H9 (cell line): ENCODE measurements around the gene GABBR2. TPM values are rescaled to one million over a fixed set of nuclear protein-coding genes. Genes with fewer than 3 reads are reported as not detected.
A peak's percentile ranks its signal among the peaks of the same experiment; 100 is the strongest.
"Not testable (repeated sequence)": the region's sequence is repeated elsewhere in the genome, so short reads cannot be mapped to it uniquely, and the experiment has no call there.

Experiments
- DNase-seq: peaks from one replicate; pipeline ENCODE4 v3.0.0-alpha.2; 2017
- H2AFZ ChIP-seq: one replicate; pipeline ENCODE4 v1.6.1; 2013; ENCODE audit warnings: mild to moderate bottlenecking, low read length, control low read depth, moderate library complexity
- H2AK5ac ChIP-seq: 2 replicates; pipeline ENCODE4 v1.6.1; 2013; ENCODE audit warnings: low read length, control low read depth, mixed read lengths; ENCODE audit not compliant: insufficient read length
- H2BK120ac ChIP-seq: one replicate; pipeline ENCODE4 v1.6.1; 2013; ENCODE audit warnings: low read depth, mild to moderate bottlenecking, low read length, control low read depth, inconsistent platforms; ENCODE audit not compliant: poor library complexity, severe bottlenecking
- H2BK12ac ChIP-seq: 2 replicates; pipeline ENCODE4 v1.6.1; 2013; ENCODE audit warnings: low read length, control low read depth, mixed read lengths, low read depth; ENCODE audit not compliant: insufficient read length
- H2BK15ac ChIP-seq: 2 replicates; pipeline ENCODE4 v1.6.1; 2013; ENCODE audit warnings: low read depth, low read length, control low read depth
- H2BK20ac ChIP-seq: one replicate; pipeline ENCODE4 v1.6.1; 2013; ENCODE audit warnings: low read depth, mild to moderate bottlenecking, low read length, control low read depth, inconsistent platforms; ENCODE audit not compliant: poor library complexity, severe bottlenecking
- H2BK5ac ChIP-seq: 2 replicates; pipeline ENCODE4 v1.6.1; 2013; ENCODE audit warnings: low read length, control low read depth, mixed read lengths; ENCODE audit not compliant: insufficient read length
- H3K14ac ChIP-seq: 2 replicates; pipeline ENCODE4 v1.6.1; 2013; ENCODE audit warnings: low read length, control low read depth; ENCODE audit not compliant: insufficient read depth
- H3K18ac ChIP-seq: 2 replicates; pipeline ENCODE4 v1.6.1; 2013; ENCODE audit warnings: low read depth, mild to moderate bottlenecking, mixed read lengths, low read length, control low read depth; ENCODE audit not compliant: insufficient read length
- H3K23ac ChIP-seq: 2 replicates; pipeline ENCODE4 v1.6.1; 2013; ENCODE audit warnings: low read length, control low read depth, mixed read lengths, low read depth; ENCODE audit not compliant: insufficient read length
- H3K23me2 ChIP-seq: 2 replicates; pipeline ENCODE4 v1.6.1; 2013; ENCODE audit warnings: low read depth, mild to moderate bottlenecking, mixed read lengths, low read length, control low read depth; ENCODE audit not compliant: insufficient read length, poor library complexity, severe bottlenecking
- H3K27ac ChIP-seq: 2 replicates; pipeline ENCODE4 v1.5.1; 2013; ENCODE audit warnings: low read length, control low read depth, mixed read lengths, low read depth; ENCODE audit not compliant: insufficient read length
- H3K27me3 ChIP-seq: 2 replicates; pipeline ENCODE4 v1.6.1; 2013; ENCODE audit warnings: low read length, control low read depth, inconsistent platforms; ENCODE audit not compliant: insufficient read depth
- H3K4ac ChIP-seq: 2 replicates; pipeline ENCODE4 v1.6.1; 2013; ENCODE audit warnings: low read depth, mild to moderate bottlenecking, control low read depth, inconsistent platforms, low read length, moderate library complexity
- H3K4me1 ChIP-seq: 2 replicates; pipeline ENCODE4 v1.6.1; 2013; ENCODE audit warnings: low read length, control low read depth, inconsistent platforms; ENCODE audit not compliant: insufficient read depth
- H3K4me2 ChIP-seq: 2 replicates; pipeline ENCODE4 v1.6.1; 2013; ENCODE audit warnings: low read length, control low read depth, mixed read lengths; ENCODE audit not compliant: insufficient read length, insufficient read depth
- H3K56ac ChIP-seq: 2 replicates; pipeline ENCODE4 v1.6.1; 2013; ENCODE audit warnings: low read depth, mild to moderate bottlenecking, mixed read lengths, low read length, control low read depth; ENCODE audit not compliant: insufficient read length
- H3K79me1 ChIP-seq: 2 replicates; pipeline ENCODE4 v1.6.1; 2013; ENCODE audit warnings: low read depth, mild to moderate bottlenecking, moderate library complexity, low read length, control low read depth, inconsistent platforms; ENCODE audit not compliant: insufficient read depth, poor library complexity, severe bottlenecking
- H3K79me2 ChIP-seq: 2 replicates; pipeline ENCODE4 v1.6.1; 2013; ENCODE audit warnings: low read length, control low read depth, inconsistent platforms; ENCODE audit not compliant: insufficient read depth
- H3K9ac ChIP-seq: 2 replicates; pipeline ENCODE4 v1.6.1; 2013; ENCODE audit warnings: low read length, control low read depth, mixed read lengths; ENCODE audit not compliant: insufficient read length; ENCODE audit errors: extremely low read depth
- H3K9me3 ChIP-seq: one replicate; pipeline ENCODE4 v1.6.1; 2013; ENCODE audit warnings: low read depth, low read length, inconsistent platforms; ENCODE audit not compliant: control insufficient read depth
- H3T11ph ChIP-seq: one replicate; pipeline ENCODE4 v1.6.1; 2013; ENCODE audit warnings: mild to moderate bottlenecking, low read length, control low read depth, inconsistent platforms
- H4K20me1 ChIP-seq: one replicate; pipeline ENCODE4 v1.6.1; 2013; ENCODE audit not compliant: control insufficient read depth, insufficient read length, insufficient read depth
- H4K5ac ChIP-seq: 2 replicates; pipeline ENCODE4 v1.6.1; 2013; ENCODE audit warnings: low read depth, mild to moderate bottlenecking, mixed read lengths, low read length, control low read depth; ENCODE audit not compliant: insufficient read length
- H4K8ac ChIP-seq: replicated peaks from 2 replicates; pipeline ENCODE4 v1.6.1; 2013; ENCODE audit warnings: low read length, control low read depth, mixed read lengths, low read depth; ENCODE audit not compliant: insufficient read length
- H4K91ac ChIP-seq: 2 replicates; pipeline ENCODE4 v1.6.1; 2013; ENCODE audit warnings: low read depth, mild to moderate bottlenecking, moderate library complexity, mixed read lengths, low read length, control low read depth; ENCODE audit not compliant: insufficient read length
- H3K27ac Mint-ChIP-seq, 3 experiments: 2 replicates in 2 of 3; 3 replicates in 1 of 3; pipeline ENCODE4 v1.8.0; 2020 to 2021; ENCODE audit warnings: mixed read lengths in 3 of 3, mild to moderate bottlenecking in 1 of 3, moderate library complexity in 1 of 3
- H3K27me3 Mint-ChIP-seq: 2 replicates; pipeline ENCODE4 v1.8.0; 2021; ENCODE audit warnings: low read depth, mild to moderate bottlenecking, moderate library complexity, mixed read lengths
- H3K36me3 Mint-ChIP-seq, 3 experiments: 2 replicates in 2 of 3; 3 replicates in 1 of 3; pipeline ENCODE4 v1.8.0; 2020 to 2021; ENCODE audit warnings: low read depth in 3 of 3, mixed read lengths in 3 of 3; ENCODE audit not compliant: insufficient read depth in 1 of 3
- H3K4me1 Mint-ChIP-seq, 2 experiments: 2 replicates each; pipeline ENCODE4 v1.8.0; 2020; ENCODE audit warnings: mixed read lengths in 2 of 2
- H3K4me3 Mint-ChIP-seq, 2 experiments: 2 replicates in 1 of 2; 3 replicates in 1 of 2; pipeline ENCODE4 v1.8.0; 2020 to 2021; ENCODE audit warnings: mild to moderate bottlenecking in 2 of 2, mixed read lengths in 2 of 2, moderate library complexity in 1 of 2
- H3K9me3 Mint-ChIP-seq, 2 experiments: 2 replicates in 1 of 2; 3 replicates in 1 of 2; pipeline ENCODE4 v1.8.0; 2020; ENCODE audit warnings: mild to moderate bottlenecking in 2 of 2, mixed read lengths in 2 of 2, moderate library complexity in 1 of 2
- CTCF ChIP-seq: fragments of 200-600 bp; sonication (generic); conservative IDR thresholded peaks from 3 replicates; pipeline ENCODE4 v1.8.0; 2021; ENCODE audit warnings: antibody characterized with exemption, mild to moderate bottlenecking
- WGBS: extraction: QIAGEN DNeasy Blood & Tissue Kit; methylation state at CpG from one replicate; pipeline ENCODE4 v1.1.7; 2013; ENCODE audit warnings: missing lambda C conversion rate, low lambda C conversion rate, mixed read lengths; ENCODE audit not compliant: insufficient read length; ENCODE audit errors: extremely low coverage; 5-methylcytosine and 5-hydroxymethylcytosine counted together
- total RNA-seq: library from RNA; stranded (reverse); gene quantifications from 2 replicates; pipeline ENCODE4 v1.2.1, GENCODE V29; 2021

The GABBR2 gene
- total RNA-seq, 1 experiment from 2014 or later: 0.66 TPM

DNA sequence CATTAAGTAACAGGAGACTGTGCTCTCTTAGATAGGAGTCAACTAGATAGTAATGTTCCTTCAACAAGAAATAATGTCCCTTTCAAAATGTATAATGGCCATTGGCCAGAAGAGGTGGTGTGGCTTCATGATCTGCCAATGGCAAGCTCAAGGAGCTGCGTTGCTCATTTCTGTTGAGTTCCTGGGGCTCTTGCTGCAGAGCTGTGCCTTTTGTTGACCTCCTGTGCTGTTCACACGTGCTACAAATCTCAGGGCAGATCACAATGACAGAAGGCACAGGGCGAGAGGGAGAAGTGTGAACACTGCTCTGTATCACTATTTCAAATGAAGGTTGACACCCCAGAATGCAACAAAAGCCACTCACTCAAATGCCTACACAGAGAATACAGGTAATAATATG lies 437.3 kb downstream of the GABBR2 start:
- H3K9me3 Mint-ChIP-seq: no peaks in the 10 kb centered on the region
- Histone ChIP-seq H3K18ac (no peak overlapping the region), H3K9ac (no peak overlapping the region), H3K27me3 (no peaks in the 10 kb centered on the region), H2BK20ac (no peak overlapping the region), H4K20me1 (no peaks in the 10 kb centered on the region), H3K56ac (no peak overlapping the region), H2BK120ac (no peak overlapping the region), H2BK12ac (no peak overlapping the region), H3K27ac (no peak overlapping the region), H3K9me3 (no peaks in the 10 kb centered on the region), H3K4me1 (peaks cover 4% of the 10 kb centered on the region; the same call in 1 of the 2 replicates), H3K23ac (no peak overlapping the region), H3K79me2 (no peaks in the 10 kb centered on the region), H3K4ac (no peak overlapping the region), H4K5ac (no peak overlapping the region), H3K23me2 (no peaks in the 10 kb centered on the region), H2AFZ (no peak overlapping the region), H2BK15ac (no peak overlapping the region), H3K79me1 (no peaks in the 10 kb centered on the region), H2AK5ac (no peak overlapping the region), H4K91ac (no peak overlapping the region), H2BK5ac (no peak overlapping the region), H4K8ac (no peak overlapping the region), H3K4me2 (no peak overlapping the region), H3T11ph (no peak overlapping the region), H3K14ac (no peak overlapping the region)
- WGBS: no CpG with 5 or more reads among the region's 3 CpGs
- H3K4me1 Mint-ChIP-seq: peaks cover 49 to 58% of the 10 kb centered on the region in 2 experiments
- DNase-seq: peak; percentile 30
- no peak overlapping the region for H3K4me3 Mint-ChIP-seq
- no peaks in the 10 kb centered on the region for H3K36me3 Mint-ChIP-seq
- TF ChIP-seq CTCF: no peak
- H3K27ac Mint-ChIP-seq: no peak overlapping the region
- H3K27me3 Mint-ChIP-seq: no peaks in the 10 kb centered on the region; the same call in none of the 2 replicates

DNA sequence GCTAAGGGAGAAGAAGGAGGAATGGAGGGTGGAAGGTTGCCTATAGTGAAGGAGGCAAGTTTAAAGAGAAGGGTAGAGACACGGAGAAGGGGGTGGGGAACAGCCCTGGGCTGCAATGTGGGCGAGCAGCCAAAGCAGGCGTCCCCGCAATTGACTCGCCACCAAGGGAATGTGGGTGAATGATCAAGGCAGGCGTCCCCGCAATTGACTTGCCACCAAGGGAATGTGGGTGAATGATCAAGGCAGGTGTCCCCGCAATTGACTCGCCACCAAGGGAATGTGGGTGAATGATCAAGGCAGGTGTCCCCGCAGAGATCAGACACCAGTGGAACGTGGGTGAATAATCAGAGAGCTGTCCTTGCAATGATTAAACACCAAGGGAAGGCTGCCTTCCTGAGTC lies 438.5 kb downstream of the GABBR2 start:
- H3K36me3 Mint-ChIP-seq, H3K4me3 Mint-ChIP-seq, H3K27ac Mint-ChIP-seq: not testable (repeated sequence)

More for the DNA sequence above, 438.5 kb downstream of the GABBR2 start:
- H3K9ac ChIP-seq, H3K9me3 Mint-ChIP-seq, H4K20me1 ChIP-seq, H2BK120ac ChIP-seq, H2BK12ac ChIP-seq, H3T11ph ChIP-seq, H2AK5ac ChIP-seq, H3K79me1 ChIP-seq, DNase-seq, H3K9me3 ChIP-seq, H3K4me2 ChIP-seq, H3K79me2 ChIP-seq, H2BK15ac ChIP-seq, H4K5ac ChIP-seq, H3K23ac ChIP-seq, H3K56ac ChIP-seq, H3K27me3 ChIP-seq, H2AFZ ChIP-seq, H3K27me3 Mint-ChIP-seq, H3K18ac ChIP-seq, H3K4me1 ChIP-seq, H4K8ac ChIP-seq, H4K91ac ChIP-seq, H3K23me2 ChIP-seq, H3K27ac ChIP-seq, H2BK5ac ChIP-seq, H2BK20ac ChIP-seq, H3K4ac ChIP-seq, H3K14ac ChIP-seq: not testable (repeated sequence)
- WGBS: no CpG with 5 or more reads among the region's 11 CpGs
- H3K4me1 Mint-ChIP-seq: peaks cover 56 to 67% of the 10 kb centered on the region in 2 experiments
